ENCODE results near the gene PAF1. TPM values are rescaled to one million over a fixed set of nuclear protein-coding genes. Genes with fewer than 3 reads are reported as not detected.

The PAF1 gene
- total and polyA plus RNA-seq, 10 donors = 27.4 to 51.3 (median 39.2) TPM

DNA sequence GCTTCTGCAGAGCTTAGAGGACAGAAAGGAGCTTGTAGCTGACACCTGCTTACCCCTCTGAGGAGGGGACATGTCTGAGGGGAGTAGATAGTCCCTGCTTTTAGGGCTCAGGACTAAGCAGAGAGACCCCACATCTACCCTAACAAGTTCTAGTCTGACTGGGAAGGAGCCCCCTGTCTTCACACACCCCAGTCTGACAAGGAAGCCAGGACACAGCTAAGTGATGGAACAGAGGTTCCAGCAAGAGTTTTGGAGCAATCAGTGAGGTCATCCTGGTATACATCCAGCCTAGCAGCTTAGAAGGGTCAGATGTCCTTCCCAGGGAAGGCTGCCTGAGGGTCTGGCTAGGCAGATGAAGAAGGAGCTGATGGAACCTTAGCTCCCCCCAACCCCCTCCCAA is 15.0 kb downstream of the PAF1 start:
- H3K27me3 ChIP-seq (replicated peaks in 1 of 7) = no peaks in the 10 kb centered on the region
- no peak for TF ChIP-seq POLR2A (IDR thresholded peaks at IDR 0.05)
- no peak for TF ChIP-seq POLR2AphosphoS5 (IDR thresholded peaks at IDR 0.05)
- TF ChIP-seq, protein P1, sequence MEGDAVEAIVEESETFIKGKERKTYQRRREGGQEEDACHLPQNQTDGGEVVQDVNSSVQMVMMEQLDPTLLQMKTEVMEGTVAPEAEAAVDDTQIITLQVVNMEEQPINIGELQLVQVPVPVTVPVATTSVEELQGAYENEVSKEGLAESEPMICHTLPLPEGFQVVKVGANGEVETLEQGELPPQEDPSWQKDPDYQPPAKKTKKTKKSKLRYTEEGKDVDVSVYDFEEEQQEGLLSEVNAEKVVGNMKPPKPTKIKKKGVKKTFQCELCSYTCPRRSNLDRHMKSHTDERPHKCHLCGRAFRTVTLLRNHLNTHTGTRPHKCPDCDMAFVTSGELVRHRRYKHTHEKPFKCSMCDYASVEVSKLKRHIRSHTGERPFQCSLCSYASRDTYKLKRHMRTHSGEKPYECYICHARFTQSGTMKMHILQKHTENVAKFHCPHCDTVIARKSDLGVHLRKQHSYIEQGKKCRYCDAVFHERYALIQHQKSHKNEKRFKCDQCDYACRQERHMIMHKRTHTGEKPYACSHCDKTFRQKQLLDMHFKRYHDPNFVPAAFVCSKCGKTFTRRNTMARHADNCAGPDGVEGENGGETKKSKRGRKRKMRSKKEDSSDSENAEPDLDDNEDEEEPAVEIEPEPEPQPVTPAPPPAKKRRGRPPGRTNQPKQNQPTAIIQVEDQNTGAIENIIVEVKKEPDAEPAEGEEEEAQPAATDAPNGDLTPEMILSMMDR (IDR thresholded peaks at IDR 0.05 in 8 of 11, conservative IDR thresholded peaks at IDR 0.05 in 3 of 11) = no peak
- H3K9me3 ChIP-seq = no peaks in the 10 kb centered on the region
- H3K4me3 ChIP-seq = no peak overlapping the region
- H3K27ac ChIP-seq = peak overlapping the region in 2 of 8 donors; percentile 2 to 88
- intact Hi-C loops (cut with DNase I; ENCODE audit: low total_unique reads) = no loop called here
- peaks cover 0 to 44% (median 21%) of the 10 kb centered on the region in 6 donors for H3K4me1 ChIP-seq
- DNase-seq = no peak
- peaks cover 15 to 100% (median 71%) of the 10 kb centered on the region in 6 donors for H3K36me3 ChIP-seq

GRCh38 chr19:39372941-39373340 is 18.0 kb downstream of the PAF1 start:
- Histone ChIP-seq H3K4me3 (no peak overlapping the region), H3K9me3 (no peaks in the 10 kb centered on the region), H3K27me3 (replicated peaks in 1 of 7) (no peaks in the 10 kb centered on the region), H3K27ac (peak overlapping the region; percentile 51 to 91 (median 88)), H3K4me1 (peaks cover 0 to 64% (median 27%) of the 10 kb centered on the region in 6 donors), H3K36me3 (peaks cover 6 to 100% (median 59%) of the 10 kb centered on the region in 6 donors)
- DNase-seq = no peak
- WGBS, 5 donors = 61 to 83% (median 77%) methylated on average over 2 of the region's 2 CpGs
- TF ChIP-seq POLR2A (IDR thresholded peaks at IDR 0.05) = no peak
- intact Hi-C loops (cut with DNase I; ENCODE audit: low total_unique reads) = no loop called here

- TF ChIP-seq POLR2A (IDR thresholded peaks at IDR 0.05) = no peak
- peak in 2 of 3 donors; percentile 72 to 74 for TF ChIP-seq POLR2AphosphoS5 (IDR thresholded peaks at IDR 0.05)
- TF ChIP-seq, protein P1 (IDR thresholded peaks at IDR 0.05 in 8 of 11, conservative IDR thresholded peaks at IDR 0.05 in 3 of 11) = peak in 1 of 11 experiments; percentile 5
- DNase-seq = no peak
- Histone ChIP-seq H3K27ac (peak overlapping the region; percentile 51 to 91 (median 88)), H3K4me1 (peaks cover 0 to 65% (median 27%) of the 10 kb centered on the region in 6 donors), H3K9me3 (no peaks in the 10 kb centered on the region), H3K27me3 (replicated peaks in 1 of 7) (no peaks in the 10 kb centered on the region), H3K4me3 (no peak overlapping the region), H3K36me3 (peaks cover 3 to 100% (median 52%) of the 10 kb centered on the region in 6 donors)
- WGBS, 5 donors = 48 to 76% (median 64%) methylated on average over 8 of the region's 8 CpGs
- intact Hi-C loops (cut with DNase I; ENCODE audit: low total_unique reads) = no loop called here
Observed at GRCh38 chr19:39372047-39372802, 18.7 kb downstream of the PAF1 start.

GRCh38 chr19:39370735-39371134 is 20.2 kb downstream of the PAF1 start:
- H3K36me3 ChIP-seq = peaks cover 0 to 100% (median 40%) of the 10 kb centered on the region in 6 donors
- 94 to 96% (median 95%) methylated on average over 5 of the region's 5 CpGs for WGBS, 5 donors
- H3K4me1 ChIP-seq = peaks cover 0 to 65% (median 27%) of the 10 kb centered on the region in 6 donors
- H3K27me3 ChIP-seq (replicated peaks in 1 of 7) = no peaks in the 10 kb centered on the region
- H3K9me3 ChIP-seq = no peaks in the 10 kb centered on the region
- no peak overlapping the region for H3K4me3 ChIP-seq
- peak overlapping the region in 6 of 8 donors; percentile 20 to 91 (median 72) for H3K27ac ChIP-seq
- TF ChIP-seq POLR2AphosphoS5 (IDR thresholded peaks at IDR 0.05) (no peak), POLR2A (IDR thresholded peaks at IDR 0.05) (no peak)
- TF ChIP-seq, protein P1 (IDR thresholded peaks at IDR 0.05 in 8 of 11, conservative IDR thresholded peaks at IDR 0.05 in 3 of 11) = no peak
- DNase-seq = no peak
- intact Hi-C loops (cut with DNase I; ENCODE audit: low total_unique reads) = no loop called here

All from spleen (tissue), 11 donors.